Measurements from ENCODE around the gene FLAD1. TPM values are rescaled to one million over a fixed set of nuclear protein-coding genes. Genes with fewer than 3 reads are reported as not detected.

Gene FLAD1
- total and polyA plus RNA-seq, 11 donors, result 19.4 to 50.7 (median 27.4) TPM

DNA sequence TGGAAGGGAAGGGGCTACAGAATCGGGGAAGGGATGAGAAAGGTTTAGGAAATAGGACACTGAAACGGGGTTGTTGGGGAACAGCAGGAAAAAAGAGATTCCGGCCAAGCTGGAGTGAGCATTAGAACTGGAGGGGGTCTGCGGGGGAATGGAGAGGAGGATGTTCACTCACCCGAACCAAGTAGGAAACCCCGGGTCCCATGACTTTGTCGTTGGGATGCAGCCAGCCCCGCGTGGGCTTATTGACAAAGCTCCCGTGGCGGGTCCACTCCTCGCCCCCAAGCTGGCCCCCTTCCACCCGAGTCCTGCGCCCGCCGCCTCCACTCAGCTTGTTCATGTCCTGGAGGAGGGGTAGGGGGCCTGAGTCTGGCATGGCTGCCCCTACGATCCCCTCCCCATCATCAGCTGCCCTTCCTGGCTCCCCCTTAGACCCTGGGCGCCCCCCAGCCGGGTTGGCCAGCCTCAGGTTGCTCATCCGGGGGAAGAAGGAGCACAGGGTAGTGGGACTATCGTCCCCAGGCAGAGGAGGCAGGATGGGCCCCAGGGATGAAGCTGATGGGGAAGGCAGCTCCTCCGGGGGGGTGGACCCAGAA is 13.2 kb upstream of the FLAD1 start:
- no peaks in the 10 kb centered on the region for H3K27me3 ChIP-seq
- intact Hi-C loops (cut with DNase I), result loop anchor here in 8 of 10 donors (2.0 to 10.0 kb wide), 9 partner anchors 31 to 115 kb away; partner anchors contain the start of genes ADAM15 (in 1 of the 8), EFNA4 (in 1 of the 8) and PMVK (in 1 of the 8)
- TF ChIP-seq, protein P1, sequence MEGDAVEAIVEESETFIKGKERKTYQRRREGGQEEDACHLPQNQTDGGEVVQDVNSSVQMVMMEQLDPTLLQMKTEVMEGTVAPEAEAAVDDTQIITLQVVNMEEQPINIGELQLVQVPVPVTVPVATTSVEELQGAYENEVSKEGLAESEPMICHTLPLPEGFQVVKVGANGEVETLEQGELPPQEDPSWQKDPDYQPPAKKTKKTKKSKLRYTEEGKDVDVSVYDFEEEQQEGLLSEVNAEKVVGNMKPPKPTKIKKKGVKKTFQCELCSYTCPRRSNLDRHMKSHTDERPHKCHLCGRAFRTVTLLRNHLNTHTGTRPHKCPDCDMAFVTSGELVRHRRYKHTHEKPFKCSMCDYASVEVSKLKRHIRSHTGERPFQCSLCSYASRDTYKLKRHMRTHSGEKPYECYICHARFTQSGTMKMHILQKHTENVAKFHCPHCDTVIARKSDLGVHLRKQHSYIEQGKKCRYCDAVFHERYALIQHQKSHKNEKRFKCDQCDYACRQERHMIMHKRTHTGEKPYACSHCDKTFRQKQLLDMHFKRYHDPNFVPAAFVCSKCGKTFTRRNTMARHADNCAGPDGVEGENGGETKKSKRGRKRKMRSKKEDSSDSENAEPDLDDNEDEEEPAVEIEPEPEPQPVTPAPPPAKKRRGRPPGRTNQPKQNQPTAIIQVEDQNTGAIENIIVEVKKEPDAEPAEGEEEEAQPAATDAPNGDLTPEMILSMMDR (IDR thresholded peaks at IDR 0.05), result no peak
- no peak for TF ChIP-seq POLR2A (IDR thresholded peaks at IDR 0.05)
- H3K36me3 ChIP-seq, result peaks cover 0 to 47% (median 35%) of the 10 kb centered on the region in 9 donors
- peak in 2 of 5 donors; percentile 40 to 71 for DNase-seq
- no peaks in the 10 kb centered on the region for H3K9me3 ChIP-seq
- WGBS, 4 donors, result 26 to 44% (median 33%) methylated on average over 17 to 22 of the region's 22 CpGs
- ATAC-seq, result no peak
- peaks cover 22 to 73% (median 54%) of the 10 kb centered on the region in 12 donors for H3K4me1 ChIP-seq
- peak overlapping the region in 11 of 12 donors; percentile 28 to 84 (median 54) for H3K4me3 ChIP-seq
- peak overlapping the region; percentile 89 to 99 (median 99) for H3K27ac ChIP-seq

DNA sequence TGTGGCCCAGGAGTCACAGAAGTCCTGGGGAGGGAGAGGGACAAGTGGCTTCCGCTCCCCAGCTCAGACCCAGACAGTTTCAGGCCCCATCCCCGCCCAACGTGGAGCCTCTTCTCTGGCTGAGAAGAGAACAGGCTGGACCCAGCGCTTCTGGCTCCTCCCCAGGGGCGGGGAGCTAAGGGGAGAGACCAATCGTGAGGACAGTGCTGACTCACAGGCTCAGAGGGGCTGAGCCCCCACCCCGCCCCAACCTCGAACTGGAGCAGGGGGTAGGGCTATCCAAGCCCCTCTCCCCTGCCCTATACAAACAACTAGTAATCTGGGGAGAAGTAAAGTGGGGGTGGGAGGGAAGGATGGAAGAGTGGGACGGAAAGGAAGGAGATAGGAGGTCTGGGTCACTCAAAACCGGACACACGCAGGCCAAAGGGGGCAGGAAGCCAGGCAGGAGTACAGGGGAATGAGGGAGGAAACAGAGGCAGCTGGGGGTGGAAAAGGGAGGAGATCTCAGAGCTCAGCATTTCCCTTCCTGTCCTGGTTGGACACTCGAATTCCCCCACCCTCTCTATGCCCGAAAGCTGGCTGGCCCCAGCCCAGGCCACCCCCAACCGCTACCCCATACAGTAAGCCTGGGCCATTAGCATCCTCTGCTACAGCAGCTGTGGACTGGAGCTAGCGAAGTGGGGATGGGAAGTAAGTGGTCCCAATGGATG is 12.4 kb upstream of the FLAD1 start, which contains the start of gene SHC1:
TSS of gene SHC1 (minus strand) at position 117 of the 710 bp plus-strand sequence. CDS start 221 bp downstream, outside the sequence.
- Histone ChIP-seq H3K27ac (peak within 1 kb of the TSS; percentile 89 to 99 (median 99)), H3K27me3 (no peaks in the 10 kb centered on the region), H3K36me3 (peaks cover 0 to 39% (median 27%) of the 10 kb centered on the region in 9 donors), H3K4me3 (peak within 1 kb of the TSS in 11 of 12 donors; percentile 28 to 84 (median 54)), H3K9me3 (no peaks in the 10 kb centered on the region), H3K4me1 (peaks cover 22 to 81% (median 57%) of the 10 kb centered on the region in 12 donors)
- TF ChIP-seq, protein P1 (IDR thresholded peaks at IDR 0.05), result no peak
- peak; percentile 48 to 93 for TF ChIP-seq POLR2A (IDR thresholded peaks at IDR 0.05)
- DNase-seq (peak; percentile 93 to 97 (median 95)), ATAC-seq (peak; percentile 56 to 77 (median 66))
- 7 to 16% (median 15%) methylated on average over 13 to 15 of the region's 15 CpGs for WGBS, 4 donors
- intact Hi-C loops (cut with DNase I), result loop anchor here in 4 of 10 donors (2.0 to 5.0 kb wide), 4 partner anchors 30 to 82 kb away; partner anchors contain the start of genes ADAM15 (in 1 of the 4) and PMVK (in 1 of the 4)

DNA sequence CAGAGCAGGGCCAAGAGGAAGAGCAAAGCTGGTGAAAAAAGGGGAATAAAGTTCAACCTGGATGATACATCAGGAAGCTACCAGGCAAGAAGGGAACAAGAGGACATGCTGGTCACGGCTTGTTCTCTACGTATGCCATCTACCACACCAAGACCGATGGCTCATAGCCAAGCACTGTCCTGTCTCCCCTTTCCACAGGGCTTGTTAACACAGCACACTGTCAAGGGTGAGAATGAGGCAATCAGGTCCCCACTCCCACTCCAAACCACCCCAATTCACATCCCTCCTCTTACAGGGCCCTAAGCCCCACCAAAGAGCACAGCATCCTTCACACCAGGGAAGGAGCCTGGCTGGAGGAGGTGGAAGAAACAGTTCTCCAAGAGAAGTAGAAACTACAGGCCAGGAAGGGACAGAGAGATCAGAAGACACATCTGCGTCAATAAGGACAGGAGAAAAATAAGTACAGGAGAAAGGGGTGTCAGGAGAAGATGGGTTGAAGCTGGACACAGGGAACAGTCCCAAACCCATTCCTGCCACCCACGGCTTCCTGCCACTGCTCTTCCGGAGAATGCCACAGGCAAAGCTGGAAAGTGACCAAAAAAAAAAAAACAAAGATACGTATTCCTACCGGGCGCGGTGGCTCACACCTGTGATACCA is 11.7 kb upstream of the FLAD1 start:
- H3K36me3 ChIP-seq, result peaks cover 0 to 32% (median 20%) of the 10 kb centered on the region in 9 donors
- H3K27ac ChIP-seq, result peak overlapping the region; percentile 89 to 99 (median 99)
- peaks cover 22 to 84% (median 63%) of the 10 kb centered on the region in 12 donors for H3K4me1 ChIP-seq
- DNase-seq (peak in 2 of 5 donors; percentile 65 to 73), ATAC-seq (no peak)
- no peaks in the 10 kb centered on the region for H3K27me3 ChIP-seq
- H3K4me3 ChIP-seq, result peak overlapping the region in 10 of 12 donors; percentile 25 to 84 (median 58)
- 20 to 36% (median 25%) methylated on average over 10 of the region's 10 CpGs for WGBS, 4 donors
- H3K9me3 ChIP-seq, result no peaks in the 10 kb centered on the region
- TF ChIP-seq, protein P1 (IDR thresholded peaks at IDR 0.05), result no peak
- no peak for TF ChIP-seq POLR2A (IDR thresholded peaks at IDR 0.05)
- intact Hi-C loops (cut with DNase I), result loop anchor here in 4 of 10 donors (2.0 to 5.0 kb wide), 4 partner anchors 29 to 81 kb away; partner anchors contain the start of genes ADAM15 (in 1 of the 4) and PMVK (in 1 of the 4)

All from heart left ventricle (tissue), 16 donors.